Right lobe of liver (tissue), 6 donors: ENCODE results near the gene ENTHD1. TPM values are rescaled to one million over a fixed set of nuclear protein-coding genes. Genes with fewer than 3 reads are reported as not detected.

ENCODE experiments used
- ATAC-seq, 4 donors: fragments of 200-7000 bp; cut with Tn5 transposase; one replicate each; pipeline ENCODE4 v1.9.1; 2020; ENCODE audit warnings: mild to moderate bottlenecking in 4 of 4, moderate library complexity in 4 of 4
- DNase-seq, 3 donors: peaks; one replicate each; pipeline ENCODE4 v3.0.0-alpha.2; 2020
- H3K27ac ChIP-seq, 3 donors: fragments of 200-600 bp; one replicate each; pipeline ENCODE4 v1.8.0; 2022
- H3K27me3 ChIP-seq, 2 donors: fragments of 200-600 bp; one replicate each; pipeline ENCODE4 v1.8.0; 2022
- H3K36me3 ChIP-seq, 4 donors: fragments of 200-600 bp; sonication (generic) in 1 of 4; one replicate each; pipeline versions ENCODE4 v1.5.1 to v1.8.0; 2017 to 2022; ENCODE audit warnings: control low read depth in 1 of 4
- H3K4me1 ChIP-seq, 4 donors: fragments of 200-600 bp; sonication (generic) in 1 of 4; one replicate each; pipeline versions ENCODE4 v1.5.1 to v1.8.0; 2017 to 2022; ENCODE audit warnings: control low read depth in 1 of 4
- H3K4me3 ChIP-seq, 3 donors: fragments of 200-600 bp; one replicate each; pipeline ENCODE4 v1.8.0; 2022
- H3K9me3 ChIP-seq, 4 donors: fragments of 200-600 bp; sonication (generic) in 1 of 4; one replicate each; pipeline versions ENCODE4 v1.5.1 to v1.8.0; 2017 to 2022; ENCODE audit warnings: control low read depth in 1 of 4
- POLR2A ChIP-seq: fragments of 450-650 bp; IDR thresholded peaks from one replicate; pipeline ENCODE4 v1.6.1; 2017; ENCODE audit warnings: antibody characterized with exemption, mild to moderate bottlenecking
- WGBS: methylation state at CpG from one replicate; pipeline ENCODE4 v1.1.6; 2018; ENCODE audit warnings: low coverage, low lambda C conversion rate; ENCODE audit not compliant: insufficient coverage; ENCODE audit errors: missing lambda C conversion rate; 5-methylcytosine and 5-hydroxymethylcytosine counted together
- intact Hi-C, 2 donors: fragments of 100-400 bp; cut with DNase I; formaldehyde crosslinking; loops; one replicate each; pipeline versions ENCODE4 v1.11.2 to v1.14.1; 2022
- small RNA-seq, 2 experiments: library from RNA; depleted of rRNA; stranded (forward); fragments of <200 nt; gene quantifications; one replicate each; pipeline ENCODE3, GENCODE V24; 2016
- total RNA-seq, 6 experiments: library from RNA; depleted of rRNA in 2 of 6; stranded (reverse); fragments of >200 nt in 2 of 6; fragmentation: NEBNext Ultra II Directional in 3 of 6; extraction: Animal tissue kit (Norgen Biotek cat#: 25700) in 3 of 6; gene quantifications; one replicate each; pipeline versions ENCODE4 v1.1.0 to v1.2.4, GENCODE V29; 2016 to 2023
- TF ChIP-seq, protein P1 (sequence below), 4 donors: fragments of 200-600 bp in 3 of 4; fragments of 450-650 bp in 1 of 4; IDR thresholded peaks; one replicate each; pipeline versions ENCODE4 v1.5.1 to v1.8.0; 2016 to 2022; ENCODE audit warnings: antibody characterized with exemption in 4 of 4, mild to moderate bottlenecking in 2 of 4
- donor health status: DM: no; HTN: yes; CAD: no.
- donor health status: DM: no; HTN: no; CAD: no.
- donor health status: DM: no; HTN: no; CAD: no.
- donor health status: DM: no; HTN: yes; CAD: no.
- donor health status: DM: no; HTN: yes; CAD: no.

ENTHD1 gene
- total RNA-seq, 6 experiments from 2014 or later: not detected

GRCh38 chr22:39700565-39700964 is 193.0 kb downstream of the ENTHD1 start:
- no peak for ATAC-seq
- intact Hi-C loops: no loop called here
- Histone ChIP-seq H3K9me3 (no peaks in the 10 kb centered on the region), H3K27me3 (no peaks in the 10 kb centered on the region), H3K27ac (no peak overlapping the region), H3K36me3 (no peaks in the 10 kb centered on the region), H3K4me1 (no peaks in the 10 kb centered on the region), H3K4me3 (no peak overlapping the region)
- 48% methylated on average over 5 of the region's 7 CpGs for WGBS
- TF ChIP-seq, protein P1, sequence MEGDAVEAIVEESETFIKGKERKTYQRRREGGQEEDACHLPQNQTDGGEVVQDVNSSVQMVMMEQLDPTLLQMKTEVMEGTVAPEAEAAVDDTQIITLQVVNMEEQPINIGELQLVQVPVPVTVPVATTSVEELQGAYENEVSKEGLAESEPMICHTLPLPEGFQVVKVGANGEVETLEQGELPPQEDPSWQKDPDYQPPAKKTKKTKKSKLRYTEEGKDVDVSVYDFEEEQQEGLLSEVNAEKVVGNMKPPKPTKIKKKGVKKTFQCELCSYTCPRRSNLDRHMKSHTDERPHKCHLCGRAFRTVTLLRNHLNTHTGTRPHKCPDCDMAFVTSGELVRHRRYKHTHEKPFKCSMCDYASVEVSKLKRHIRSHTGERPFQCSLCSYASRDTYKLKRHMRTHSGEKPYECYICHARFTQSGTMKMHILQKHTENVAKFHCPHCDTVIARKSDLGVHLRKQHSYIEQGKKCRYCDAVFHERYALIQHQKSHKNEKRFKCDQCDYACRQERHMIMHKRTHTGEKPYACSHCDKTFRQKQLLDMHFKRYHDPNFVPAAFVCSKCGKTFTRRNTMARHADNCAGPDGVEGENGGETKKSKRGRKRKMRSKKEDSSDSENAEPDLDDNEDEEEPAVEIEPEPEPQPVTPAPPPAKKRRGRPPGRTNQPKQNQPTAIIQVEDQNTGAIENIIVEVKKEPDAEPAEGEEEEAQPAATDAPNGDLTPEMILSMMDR (IDR thresholded peaks at IDR 0.05): no peak
- no peak for TF ChIP-seq POLR2A
- DNase-seq: no peak

DNA sequence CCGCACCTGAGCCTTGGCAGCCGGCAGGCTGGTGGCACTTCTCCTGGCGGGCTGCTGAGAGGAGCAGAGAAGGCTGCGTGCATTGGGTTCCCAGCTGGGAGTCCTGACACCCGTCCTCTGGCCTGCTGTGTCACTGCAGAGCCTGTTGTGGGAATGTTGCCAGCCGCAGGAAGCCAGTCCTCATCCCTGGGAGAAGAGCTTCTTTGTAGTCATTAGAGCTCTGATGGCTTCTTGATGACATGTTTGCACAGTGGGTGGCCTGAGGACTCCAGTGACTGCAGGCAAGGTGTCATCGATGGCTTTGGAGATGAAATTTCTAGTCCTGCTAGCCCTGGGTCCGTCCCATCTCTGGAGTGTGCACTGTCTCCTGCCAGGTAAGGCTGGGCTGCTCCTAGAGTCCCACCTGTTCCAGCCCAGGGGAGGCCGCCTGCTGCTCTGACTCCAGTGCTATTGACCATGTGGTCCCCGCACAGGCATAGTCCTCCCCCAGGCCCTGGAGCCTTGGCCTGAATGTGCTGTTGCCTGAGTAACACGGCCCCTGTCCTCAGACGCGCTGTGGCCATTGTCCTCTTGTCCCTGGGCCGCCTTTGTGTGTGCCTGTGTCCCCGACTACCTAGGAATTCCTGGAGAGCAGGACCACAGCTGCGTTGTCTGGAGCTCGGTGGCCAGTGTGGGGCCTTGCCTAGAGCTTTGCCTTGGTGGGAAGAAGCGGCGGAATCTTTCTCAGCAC is 193.8 kb downstream of the ENTHD1 start:
- TF ChIP-seq, protein P1 (IDR thresholded peaks at IDR 0.05): no peak
- TF ChIP-seq POLR2A: no peak
- H3K27ac ChIP-seq: no peak overlapping the region
- intact Hi-C loops: no loop called here
- no peaks in the 10 kb centered on the region for H3K4me1 ChIP-seq
- no peaks in the 10 kb centered on the region for H3K36me3 ChIP-seq
- WGBS: 40% methylated on average over 1 of the region's 19 CpGs
- DNase-seq (no peak), ATAC-seq (no peak)
- H3K27me3 ChIP-seq: no peaks in the 10 kb centered on the region
- no peak overlapping the region for H3K4me3 ChIP-seq
- H3K9me3 ChIP-seq: no peaks in the 10 kb centered on the region

GRCh38 chr22:39697790-39698430 is 195.7 kb downstream of the ENTHD1 start:
- H3K4me3 ChIP-seq: no peak overlapping the region
- H3K27me3 ChIP-seq: no peaks in the 10 kb centered on the region
- no peaks in the 10 kb centered on the region for H3K4me1 ChIP-seq
- H3K27ac ChIP-seq: no peak overlapping the region
- no peak for TF ChIP-seq POLR2A
- TF ChIP-seq, protein P1 (IDR thresholded peaks at IDR 0.05): no peak
- no peaks in the 10 kb centered on the region for H3K9me3 ChIP-seq
- DNase-seq (no peak), ATAC-seq (no peak)
- no peaks in the 10 kb centered on the region for H3K36me3 ChIP-seq
- intact Hi-C loops: no loop called here
- 50% methylated on average over 2 of the region's 14 CpGs for WGBS

DNA sequence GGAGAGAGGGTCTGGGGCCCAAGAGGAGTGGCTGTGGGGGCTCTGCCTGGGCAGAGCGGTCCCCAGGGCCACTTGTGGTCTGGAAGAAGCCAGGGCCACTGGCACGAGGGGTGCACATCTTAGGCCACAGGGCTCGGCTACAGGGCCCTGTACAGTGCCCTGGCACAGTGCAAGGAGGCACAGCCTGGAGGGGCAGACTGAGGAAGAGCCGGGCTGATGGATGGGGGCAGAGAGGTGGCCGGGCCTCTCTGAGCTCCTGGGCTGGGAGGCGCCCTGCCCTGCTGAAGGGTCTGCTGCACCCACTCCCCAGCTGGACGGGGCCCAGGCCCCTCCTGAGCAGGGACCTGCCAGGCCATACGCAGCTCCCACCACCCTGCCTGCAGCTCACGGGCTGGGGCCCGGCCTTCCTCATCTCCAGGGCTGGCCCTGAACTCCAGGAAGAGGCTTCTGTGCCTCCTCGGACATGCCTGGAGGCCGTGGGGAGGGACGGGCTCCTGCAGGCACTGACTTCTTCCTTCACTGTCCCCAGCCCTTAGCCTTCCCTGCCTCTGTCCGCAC is 199.5 kb downstream of the ENTHD1 start:
- Histone ChIP-seq H3K27me3 (no peaks in the 10 kb centered on the region), H3K27ac (no peak overlapping the region), H3K9me3 (no peaks in the 10 kb centered on the region), H3K4me1 (no peaks in the 10 kb centered on the region), H3K36me3 (no peaks in the 10 kb centered on the region), H3K4me3 (no peak overlapping the region)
- ATAC-seq (peak in 1 of 4 donors; percentile 28), DNase-seq (no peak)
- 23% methylated on average over 4 of the region's 14 CpGs for WGBS
- TF ChIP-seq, protein P1 (IDR thresholded peaks at IDR 0.05): no peak
- TF ChIP-seq POLR2A: no peak
- intact Hi-C loops: no loop called here

Small RNAs within 50 kb of the gene (small RNA-seq; reads per million reads assigned to genes)
- 0 reads per million in 2 experiments for gene RN7SKP210

Other genes starting within 250 kb of the ENTHD1 start
- 1 to 10 TPM in 1 of 6 experiments, under 1 TPM in 5; 0.46 to 1.7 (median 0.74) TPM for gene GRAP2, start 7.3 kb upstream of the ENTHD1 start, total RNA-seq
- under 1 TPM in 1 of 6 experiments, not detected in 5; 0.20 TPM for gene TMA7B, start 66.6 kb upstream of the ENTHD1 start, total RNA-seq
- gene FAM83F, start 101.2 kb upstream of the ENTHD1 start, total RNA-seq: 1 to 10 TPM; 1.1 to 4.5 (median 1.6) TPM